T1000 (cell line): Measurements from ENCODE around the gene RHBDF1.
"Not testable (repeated sequence)": the region's sequence is repeated elsewhere in the genome, so short reads cannot be mapped to it uniquely, and the experiment has no call there.

Experiments used
- DNase-seq: peaks from one replicate; lab custom pipeline; 2025; ENCODE audit warnings: mixed read lengths; lab: John Stamatoyannopoulos, UW

The RHBDF1 gene

DNA sequence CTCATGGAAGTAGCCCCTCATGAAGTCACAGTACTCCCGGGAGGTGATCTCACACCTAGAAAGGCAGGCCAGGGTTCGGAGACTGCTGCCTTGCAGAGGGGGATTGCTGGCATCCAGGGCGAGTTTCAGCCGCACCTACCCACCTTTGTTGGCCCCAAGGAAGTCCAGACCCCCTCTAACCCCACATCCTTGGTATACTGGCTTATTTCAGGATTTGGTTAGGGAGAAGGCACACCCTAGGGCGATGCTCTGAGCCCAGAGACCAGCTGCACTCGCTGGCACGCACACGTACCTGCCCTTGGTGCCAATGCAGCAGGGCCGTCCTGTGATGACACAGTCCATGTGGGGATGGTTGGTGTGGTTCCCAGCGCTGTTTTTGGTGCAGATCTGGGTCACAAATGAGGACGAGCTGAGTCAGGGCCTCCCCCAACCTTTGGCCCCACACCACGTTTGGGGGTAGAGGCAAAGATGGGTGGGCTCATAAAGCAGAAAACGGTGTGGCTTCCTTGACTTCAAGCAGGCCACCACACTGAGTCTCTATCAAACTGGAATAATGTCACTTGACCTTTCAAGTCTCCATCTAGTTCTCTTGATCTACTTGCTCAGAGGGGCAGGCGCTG, 12.9 kb downstream of the RHBDF1 start:
- no peak for DNase-seq

DNA sequence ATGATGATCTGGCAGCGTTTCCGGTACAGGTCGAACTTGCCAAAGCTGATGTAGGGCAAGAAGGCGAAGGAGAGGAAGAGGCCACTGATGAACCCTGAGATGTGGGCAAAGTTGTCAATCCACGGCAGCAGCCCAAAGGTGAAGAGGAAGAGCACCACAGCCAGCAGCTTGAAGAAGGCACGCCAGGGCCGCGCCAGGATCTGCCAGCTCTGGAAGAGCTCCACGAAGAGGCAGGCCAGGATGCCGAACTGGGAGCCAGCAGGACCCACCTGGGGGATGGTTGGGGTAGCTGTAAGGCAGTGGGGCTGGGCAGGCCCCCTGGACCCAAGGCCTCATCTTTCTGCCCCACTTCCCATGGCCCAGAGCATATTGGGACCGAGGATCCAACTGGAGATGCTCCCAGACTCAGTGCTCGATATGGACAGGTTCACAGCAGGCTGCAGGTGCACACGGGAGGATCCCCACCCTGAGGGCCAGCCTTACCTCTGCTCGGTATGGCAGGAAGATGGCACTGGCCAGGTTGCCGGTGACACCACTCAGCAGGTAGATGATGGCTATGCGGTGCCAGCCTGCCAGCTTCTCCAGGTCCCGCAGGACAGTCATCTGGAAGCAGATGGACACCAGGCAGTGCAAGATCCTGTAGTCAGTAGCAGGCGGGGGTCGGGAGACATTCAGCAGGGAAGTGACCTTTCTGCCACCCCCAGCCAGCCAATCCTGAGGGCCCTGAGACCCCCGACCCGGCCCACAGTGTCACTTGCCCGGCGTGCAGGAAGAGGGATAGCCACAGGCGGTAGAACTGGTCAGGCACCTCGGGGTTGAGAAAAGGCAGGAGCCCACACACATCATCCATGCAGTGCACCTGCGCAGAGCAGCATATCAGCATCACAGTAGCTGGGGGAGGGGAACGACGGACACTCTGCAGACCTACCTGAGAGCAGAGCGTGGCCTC, 13.7 kb downstream of the RHBDF1 start:
- no peak for DNase-seq

DNA sequence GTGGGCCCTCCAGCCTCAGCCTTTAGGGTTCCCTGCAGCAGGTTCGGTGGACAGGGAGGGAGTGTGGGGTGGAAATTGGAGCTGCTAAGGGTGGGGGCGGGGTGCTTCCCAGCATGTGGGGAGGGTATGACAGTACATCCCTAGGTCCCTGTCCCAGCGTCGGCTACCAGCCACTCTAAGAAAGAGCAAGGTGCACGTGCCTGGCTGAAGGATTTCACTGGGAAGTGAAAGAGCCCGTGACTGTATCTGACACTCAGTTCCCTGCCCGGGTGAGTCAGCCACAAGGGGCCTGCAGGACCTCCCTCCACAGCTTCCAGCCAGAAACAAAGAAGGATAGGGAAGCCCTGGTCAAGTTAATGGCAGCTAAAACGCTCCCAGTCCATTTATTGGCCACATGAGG, 14.7 kb downstream of the RHBDF1 start:
- DNase-seq: no peak

DNA sequence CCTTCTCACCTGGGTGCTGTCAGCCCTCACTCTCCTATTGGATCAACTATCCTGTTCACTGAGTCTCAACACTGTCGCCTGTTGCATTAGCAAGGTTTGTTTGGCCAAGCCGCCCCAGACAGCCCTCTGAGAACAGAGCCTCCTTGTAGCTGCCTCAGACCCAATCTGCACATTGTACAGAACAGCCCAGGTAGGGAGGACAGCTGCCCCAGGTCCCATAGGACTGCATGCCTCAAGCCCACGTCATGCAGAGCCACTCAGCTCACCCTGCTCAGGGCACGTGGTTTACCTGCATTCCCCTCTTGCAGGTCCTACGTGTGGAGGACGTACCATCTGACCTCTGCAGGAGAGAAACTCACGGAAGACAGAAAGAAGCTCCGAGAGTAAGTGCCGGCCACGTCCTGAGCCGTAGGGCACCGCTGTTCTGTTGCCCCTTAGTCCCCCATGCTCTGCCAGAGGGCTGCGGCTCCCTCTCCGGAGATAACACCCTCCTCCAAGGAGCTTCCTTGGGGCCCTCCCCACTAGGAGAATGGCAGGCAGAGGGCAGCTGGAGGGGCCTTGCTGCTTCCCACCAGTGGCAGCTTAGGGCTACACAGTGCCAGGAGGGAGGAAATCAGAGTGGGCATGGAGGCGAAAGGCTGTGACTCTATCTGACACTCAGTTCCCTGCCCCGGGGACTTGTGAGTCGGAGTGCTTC, 16.1 kb downstream of the RHBDF1 start:
- no peak for DNase-seq

DNA sequence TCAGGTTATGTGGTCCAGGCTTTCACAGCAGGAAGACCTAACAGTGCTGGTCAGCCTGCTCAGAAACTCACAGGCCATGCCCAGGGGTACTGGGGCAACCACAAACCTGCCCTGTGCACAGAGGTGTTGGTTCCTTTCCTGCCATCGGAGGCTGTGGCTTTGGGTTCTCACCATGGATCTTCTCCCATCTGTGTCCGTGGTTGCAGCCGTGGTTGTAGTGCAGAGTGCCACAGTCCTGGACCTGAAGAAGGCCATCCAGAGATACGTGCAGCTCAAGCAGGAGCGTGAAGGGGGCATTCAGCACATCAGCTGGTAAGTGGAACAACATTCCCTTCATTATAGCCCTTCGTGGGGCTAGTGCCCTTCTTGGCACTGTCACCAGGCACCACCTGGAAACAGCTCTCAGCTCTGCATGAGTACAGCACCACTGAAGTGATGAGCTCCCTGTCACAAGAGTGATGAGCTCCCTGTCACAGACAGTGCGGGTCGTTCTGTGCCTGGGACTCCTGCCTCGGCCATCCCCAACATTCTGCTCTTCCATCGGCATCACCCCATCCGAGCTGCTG, 16.8 kb downstream of the RHBDF1 start:
- DNase-seq: no peak

DNA sequence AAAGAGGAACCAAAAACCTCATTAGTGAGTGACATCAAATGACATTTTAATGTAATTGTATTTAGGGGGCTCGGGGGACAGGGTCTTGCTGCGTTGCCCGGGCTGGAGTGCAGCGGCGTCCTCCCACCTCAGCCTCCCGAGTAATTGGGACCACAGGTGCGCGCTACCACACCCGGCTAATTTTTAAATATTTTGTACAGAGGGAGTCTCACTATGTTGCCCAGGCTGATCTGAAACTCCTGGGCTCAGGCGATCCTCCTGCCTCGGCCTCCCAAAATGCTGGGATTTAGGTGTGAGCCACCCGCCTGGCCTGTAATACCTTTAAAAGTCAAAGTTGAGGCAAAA, 18.2 kb downstream of the RHBDF1 start:
- DNase-seq: no peak

DNA sequence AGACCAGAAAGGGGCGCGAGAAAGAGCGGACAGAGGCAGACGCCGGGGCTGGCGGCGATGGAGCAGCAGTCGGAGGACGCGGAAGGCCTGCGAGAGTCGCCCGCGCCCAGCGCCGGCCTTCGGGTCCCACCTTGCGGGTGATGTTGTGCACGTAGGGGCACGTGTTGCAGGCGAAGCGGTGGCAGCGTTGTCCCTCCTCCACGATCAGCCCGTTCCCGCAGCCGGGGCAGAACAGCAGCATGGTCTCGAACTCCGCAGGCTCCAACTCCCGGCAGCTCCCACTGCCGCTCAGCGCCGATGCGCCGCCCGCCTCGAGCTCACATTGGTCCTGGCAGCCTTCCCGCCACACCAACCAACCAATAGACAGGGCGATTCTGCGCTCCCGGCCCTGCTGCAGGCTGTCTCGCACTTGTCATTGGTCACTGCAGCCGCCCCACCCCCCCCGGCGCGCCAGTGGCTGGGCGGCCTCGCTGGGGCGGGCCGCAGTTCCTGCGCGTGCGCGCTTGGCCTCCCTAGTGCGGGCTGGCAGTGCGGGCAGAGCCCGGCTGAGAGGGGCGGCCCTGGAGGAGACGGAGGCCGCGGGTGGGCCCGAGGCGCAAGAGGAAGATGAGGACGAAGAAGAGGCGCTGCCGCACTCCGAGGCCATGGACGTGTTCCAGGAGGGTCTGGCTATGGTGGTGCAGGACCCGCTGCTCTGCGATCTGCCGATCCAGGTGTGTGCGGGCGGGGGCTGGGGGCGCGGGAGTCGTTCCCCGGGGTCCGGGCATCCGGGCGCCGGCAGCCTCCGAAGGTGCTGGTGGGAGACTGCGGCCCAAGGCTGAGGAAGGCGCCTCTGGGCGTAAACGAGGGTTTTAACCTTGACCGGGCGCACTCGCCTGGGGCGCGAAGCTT, 18.8 kb downstream of the RHBDF1 start, which contains the start of the genes POLR3K and SNRNP25:
Gene POLR3K, minus strand, starts transcription at position 263 of the 891 bp plus-strand sequence. Its CDS starts 22 bp downstream, at position 241.
Gene SNRNP25, plus strand, starts transcription at position 483 of the 891 bp plus-strand sequence. Its CDS starts 189 bp downstream, at position 672.
- DNase-seq: peak; percentile 98

DNA sequence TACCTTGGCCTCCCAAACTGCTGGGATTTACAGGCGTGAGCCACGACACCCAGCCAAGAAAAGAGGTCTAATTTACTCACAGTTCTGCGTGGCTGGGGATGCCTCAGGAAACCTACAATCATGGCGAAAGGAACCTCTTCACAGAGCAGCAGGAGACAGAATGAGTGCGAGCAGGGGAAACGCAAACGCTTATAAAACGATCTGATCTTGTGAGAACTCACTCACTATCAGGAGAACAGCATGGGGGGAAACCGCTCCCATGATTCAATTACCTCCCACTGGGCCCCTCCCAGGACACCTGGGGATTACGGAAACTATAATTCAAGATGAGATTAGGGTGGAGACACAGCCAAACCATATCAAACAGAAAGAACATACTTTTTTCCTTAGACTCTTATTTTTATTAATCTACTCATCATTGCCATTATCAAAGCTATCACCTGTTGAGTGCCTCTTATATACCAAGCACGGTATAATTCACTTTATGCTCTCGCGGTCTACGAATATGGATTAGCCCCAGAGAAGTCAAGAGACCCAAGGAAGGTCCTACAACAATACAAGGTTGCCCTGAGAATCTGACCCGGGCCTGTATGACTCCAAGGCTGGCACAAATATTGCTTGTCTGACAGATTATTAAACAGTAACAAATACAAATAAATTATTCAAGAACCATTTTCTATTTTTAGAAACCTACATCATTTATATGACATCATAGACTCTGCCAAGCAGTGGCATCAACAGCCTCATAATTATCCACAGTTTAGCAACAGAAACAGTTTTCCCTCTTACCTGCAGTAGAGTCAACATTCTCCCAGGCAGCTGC, 21.5 kb downstream of the RHBDF1 start:
- no peak for DNase-seq

DNA sequence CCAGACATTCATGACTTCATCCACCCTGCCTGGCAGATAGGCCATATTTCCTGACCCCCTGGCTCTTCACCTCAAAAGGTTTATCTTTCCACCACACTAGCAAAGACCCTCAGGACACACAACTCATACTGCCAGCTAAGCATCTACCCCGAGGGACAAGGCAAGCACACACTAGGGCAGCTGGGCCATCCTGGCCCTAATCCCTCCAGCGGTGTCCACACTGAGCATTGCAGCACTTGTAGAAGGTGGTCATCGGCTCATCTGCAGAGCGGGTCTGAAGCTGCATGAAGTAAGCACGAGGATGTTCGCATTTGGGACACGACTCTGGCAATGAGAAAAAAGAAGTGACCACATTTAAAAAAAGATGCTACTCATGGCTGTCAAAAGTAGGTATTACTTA, 25.2 kb downstream of the RHBDF1 start:
- no peak for DNase-seq

DNA sequence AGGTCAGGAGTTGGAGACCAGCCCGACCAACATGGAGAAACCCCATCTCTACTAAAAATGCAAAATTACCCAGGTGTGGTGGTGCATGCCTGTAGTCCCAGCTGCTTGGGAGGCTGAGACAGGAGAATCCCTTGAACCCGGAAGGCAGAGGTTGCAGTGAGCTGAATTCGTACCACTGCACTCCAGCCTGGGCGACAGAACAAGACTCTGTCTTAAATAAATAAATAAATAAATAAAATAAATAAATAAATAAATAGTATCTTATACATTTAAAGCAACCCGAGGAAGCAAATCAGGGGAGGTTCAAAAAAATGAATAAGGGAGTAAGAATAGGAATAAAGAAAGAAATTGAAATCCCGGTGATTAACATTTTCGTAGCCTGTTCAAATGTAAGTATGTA, 25.9 kb downstream of the RHBDF1 start:
- DNase-seq: not testable (repeated sequence)

DNA sequence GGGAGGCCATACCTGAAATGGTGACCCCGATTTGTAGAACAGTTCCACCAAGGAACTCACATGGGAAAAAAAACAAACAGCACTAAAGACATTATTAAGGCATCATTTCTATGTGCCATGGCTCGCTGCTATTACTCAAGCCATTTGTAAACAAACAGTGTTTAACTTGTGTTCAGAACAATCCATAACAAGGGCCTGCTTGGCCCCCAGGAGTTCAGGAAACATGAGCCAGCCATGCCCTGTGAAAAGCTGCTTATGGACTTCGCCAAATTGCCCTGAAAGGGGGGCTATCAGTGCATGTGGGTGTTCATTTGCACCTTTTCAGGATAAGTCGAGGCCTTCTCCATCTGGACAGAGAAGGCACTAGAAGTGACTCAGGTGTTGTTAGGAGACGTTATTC, 27.0 kb downstream of the RHBDF1 start:
- no peak for DNase-seq

DNA sequence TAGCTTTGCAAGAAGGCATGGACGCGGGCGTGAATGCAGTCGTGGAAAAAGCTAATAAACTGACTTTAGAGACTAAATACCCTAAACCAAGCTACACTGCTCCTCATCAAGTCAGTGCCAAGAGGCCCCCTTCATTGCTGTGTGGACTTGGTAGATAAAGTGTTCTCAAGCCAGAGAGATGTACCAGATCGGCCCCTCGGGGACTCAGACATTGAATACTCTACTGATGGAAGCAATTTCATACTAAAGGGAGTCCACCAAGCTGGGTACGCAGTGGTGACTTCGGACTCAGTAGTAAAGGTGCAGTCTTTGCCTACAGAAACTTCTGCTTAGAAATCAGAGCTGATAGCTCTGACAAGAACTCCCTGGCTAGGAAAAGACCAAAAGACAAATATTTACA, 27.8 kb downstream of the RHBDF1 start:
- no peak for DNase-seq

DNA sequence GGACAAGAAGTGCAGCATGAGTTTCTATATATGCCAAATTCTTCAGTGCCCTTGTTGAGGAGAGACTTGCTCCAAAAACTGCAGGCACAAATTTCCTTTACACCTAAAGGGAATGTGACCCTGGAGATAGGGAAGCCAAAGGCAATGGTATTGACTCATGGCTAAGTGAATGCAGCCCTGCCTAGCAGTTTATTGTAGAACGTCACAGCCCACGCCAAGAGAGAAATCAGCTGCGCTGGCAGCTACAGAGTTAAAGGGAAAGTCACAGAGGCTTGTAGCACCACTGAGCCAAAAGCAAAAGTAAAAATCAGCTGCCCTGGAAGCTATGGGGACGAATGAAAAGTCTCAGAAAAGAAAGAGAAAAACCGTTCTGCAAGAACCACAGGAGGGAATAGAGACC, 29.1 kb downstream of the RHBDF1 start:
- no peak for DNase-seq

DNA sequence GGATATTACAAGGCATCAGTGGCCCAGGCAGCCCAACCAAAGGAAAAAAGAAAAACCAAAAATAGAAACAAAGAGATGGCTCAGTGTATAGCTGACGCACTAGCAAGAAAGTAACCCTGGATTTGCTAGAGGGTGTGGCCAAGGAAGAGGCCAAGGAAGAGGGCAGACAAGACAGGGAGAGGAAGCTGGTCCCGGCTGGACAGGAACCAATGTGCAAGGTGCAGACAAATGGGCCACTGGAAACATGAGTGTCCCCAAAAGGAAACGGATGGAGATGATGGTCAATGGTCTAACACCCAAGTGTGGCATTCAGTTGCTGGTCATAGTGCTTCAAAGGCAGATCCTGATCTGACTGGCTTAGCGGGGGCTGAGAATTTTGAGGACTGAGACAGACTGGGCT, 29.7 kb downstream of the RHBDF1 start:
- no peak for DNase-seq

DNA sequence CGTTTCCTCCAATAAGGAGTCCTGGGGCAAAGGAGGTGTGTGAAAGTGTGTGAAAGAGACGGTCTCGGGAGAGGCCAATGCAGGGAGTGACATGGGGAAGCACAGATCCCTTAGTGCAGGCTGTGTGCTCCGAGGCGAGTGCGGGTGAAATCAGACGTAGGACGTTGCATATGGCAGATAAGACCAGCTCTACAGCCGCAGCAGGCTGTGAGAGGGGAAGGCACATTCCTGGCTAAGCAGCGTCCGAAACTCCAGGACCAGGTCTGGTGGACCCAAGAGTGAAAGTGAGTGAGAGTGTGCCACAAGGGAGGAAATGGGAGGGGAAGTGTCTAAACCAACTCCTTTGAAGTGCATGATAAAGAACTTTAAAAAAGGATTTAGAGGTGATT, 30.4 kb downstream of the RHBDF1 start:
- no peak for DNase-seq

DNA sequence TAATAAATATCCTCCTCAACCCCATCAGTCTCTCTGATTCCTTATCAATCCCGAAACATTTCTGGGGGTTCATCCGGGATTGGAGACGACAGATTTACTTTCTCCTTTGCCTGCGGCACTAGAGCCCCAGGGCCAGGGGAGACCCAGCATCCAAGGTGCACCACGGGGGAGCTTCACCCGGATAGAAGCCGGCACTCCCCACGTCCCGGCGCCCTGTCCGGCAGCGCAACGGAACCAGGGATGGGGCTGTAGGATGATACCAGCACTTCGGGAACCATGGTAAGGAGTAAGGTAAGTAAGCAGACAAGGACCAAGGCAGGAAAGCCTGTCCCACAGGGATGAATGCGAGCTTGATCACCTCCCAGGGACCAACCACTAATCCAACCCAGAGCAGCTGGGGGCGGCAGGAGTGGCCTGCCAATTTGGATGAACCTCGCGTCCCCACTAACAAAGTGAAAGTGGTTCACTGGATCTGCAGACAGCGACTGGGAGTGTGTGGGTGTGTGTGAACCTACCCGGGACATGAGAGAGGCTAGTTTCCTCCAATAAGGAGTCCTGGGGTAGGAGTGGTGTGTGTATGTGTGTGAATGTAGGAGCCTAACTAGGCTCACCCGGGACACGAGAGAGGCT, 30.9 kb downstream of the RHBDF1 start:
- no peak for DNase-seq

DNA sequence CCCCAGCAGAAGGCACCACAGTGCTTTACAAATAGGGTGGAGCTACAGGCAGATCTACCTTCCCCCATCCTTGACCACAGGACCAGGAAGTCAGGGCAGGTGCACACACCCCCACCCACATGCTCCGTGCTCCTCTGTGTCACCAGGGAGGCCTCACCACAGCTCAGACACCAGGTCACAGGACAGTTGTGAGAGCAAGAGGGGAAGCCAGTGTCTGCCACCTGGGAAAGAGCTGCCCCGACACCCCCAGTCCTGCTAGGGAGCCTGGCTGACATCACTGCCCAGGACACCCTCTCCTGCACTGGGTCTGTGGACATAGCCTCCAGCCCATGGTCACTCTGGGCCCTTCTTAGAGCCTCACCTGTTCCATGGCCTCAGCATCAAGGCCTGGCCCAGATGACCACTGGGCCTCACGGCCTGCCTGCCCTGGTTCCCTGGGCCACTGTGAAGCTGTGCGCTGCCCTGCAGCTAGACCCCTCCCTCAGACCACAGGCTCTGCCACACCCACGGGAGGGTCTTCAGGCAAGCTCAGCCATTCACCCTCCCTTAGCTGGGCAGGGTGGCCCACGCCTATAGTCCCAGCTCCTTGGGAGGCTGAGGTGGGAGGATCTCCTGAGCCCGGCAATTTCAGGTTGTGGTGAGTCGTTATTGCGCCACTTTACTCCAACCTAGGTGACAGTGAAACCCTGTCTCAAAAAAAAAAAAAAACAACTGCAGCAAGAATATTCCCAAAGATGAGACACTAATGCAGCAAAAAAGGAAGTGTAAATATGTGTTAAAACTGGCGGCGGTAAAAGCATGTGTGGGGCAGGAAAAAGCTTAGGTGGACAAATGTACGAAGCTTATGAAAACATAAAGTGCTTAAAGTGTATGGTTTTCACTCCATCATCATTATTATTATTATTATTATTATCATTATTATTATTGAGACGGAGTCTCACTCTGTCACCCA, 33.2 kb downstream of the RHBDF1 start:
- DNase-seq: no peak

DNA sequence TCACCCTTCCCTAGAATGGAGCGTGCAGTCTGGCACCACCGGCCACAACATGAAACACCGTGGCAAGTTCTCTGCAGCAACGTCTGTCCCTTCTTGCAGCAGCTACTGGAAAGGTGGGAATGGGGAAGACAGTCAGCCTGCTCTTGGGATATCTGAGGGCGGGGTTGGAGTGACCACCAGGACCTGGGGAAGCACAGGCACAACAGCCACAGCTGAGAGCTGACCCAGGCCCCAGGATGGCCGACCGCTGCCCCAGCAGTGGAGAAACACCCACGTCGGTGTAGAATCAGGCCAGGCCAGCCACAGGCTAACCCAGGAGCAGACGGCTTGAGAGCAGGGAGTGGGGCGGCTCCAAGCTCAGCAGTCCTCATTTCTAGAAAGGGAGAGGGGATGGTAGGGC, 34.2 kb downstream of the RHBDF1 start:
- DNase-seq: not testable (repeated sequence)

DNA sequence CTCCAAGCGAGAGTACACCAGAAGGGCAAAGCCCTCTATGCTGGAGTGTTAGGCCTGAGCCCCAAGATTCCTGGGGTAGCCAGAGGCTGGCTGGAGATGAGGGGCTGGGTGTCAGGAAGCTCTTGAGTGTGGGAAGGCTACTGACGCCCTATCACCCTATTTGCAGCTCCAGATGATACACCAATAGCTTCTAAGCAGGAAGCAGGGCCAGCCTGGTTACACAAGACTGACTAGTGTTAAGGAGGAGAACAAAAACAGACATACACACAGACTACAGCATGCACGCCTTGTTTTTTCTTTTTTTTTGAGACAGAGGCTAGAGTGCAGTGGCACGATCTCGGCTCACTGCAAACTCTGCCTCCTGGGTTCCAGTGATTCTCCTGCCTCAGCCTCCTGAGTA, 34.9 kb downstream of the RHBDF1 start:
- DNase-seq: no peak
